Activated CD4-positive, alpha-beta T cell treated with anti-CD3 and anti-CD28 coated beads, Interleukin-2, amount 50 U/mL, for 1 hour (primary cell): Measurements from ENCODE around the gene TLX1.

Experiments used
- DNase-seq: peaks from one replicate; pipeline ENCODE4 v3.0.0-alpha.2; 2020

TLX1 gene

DNA sequence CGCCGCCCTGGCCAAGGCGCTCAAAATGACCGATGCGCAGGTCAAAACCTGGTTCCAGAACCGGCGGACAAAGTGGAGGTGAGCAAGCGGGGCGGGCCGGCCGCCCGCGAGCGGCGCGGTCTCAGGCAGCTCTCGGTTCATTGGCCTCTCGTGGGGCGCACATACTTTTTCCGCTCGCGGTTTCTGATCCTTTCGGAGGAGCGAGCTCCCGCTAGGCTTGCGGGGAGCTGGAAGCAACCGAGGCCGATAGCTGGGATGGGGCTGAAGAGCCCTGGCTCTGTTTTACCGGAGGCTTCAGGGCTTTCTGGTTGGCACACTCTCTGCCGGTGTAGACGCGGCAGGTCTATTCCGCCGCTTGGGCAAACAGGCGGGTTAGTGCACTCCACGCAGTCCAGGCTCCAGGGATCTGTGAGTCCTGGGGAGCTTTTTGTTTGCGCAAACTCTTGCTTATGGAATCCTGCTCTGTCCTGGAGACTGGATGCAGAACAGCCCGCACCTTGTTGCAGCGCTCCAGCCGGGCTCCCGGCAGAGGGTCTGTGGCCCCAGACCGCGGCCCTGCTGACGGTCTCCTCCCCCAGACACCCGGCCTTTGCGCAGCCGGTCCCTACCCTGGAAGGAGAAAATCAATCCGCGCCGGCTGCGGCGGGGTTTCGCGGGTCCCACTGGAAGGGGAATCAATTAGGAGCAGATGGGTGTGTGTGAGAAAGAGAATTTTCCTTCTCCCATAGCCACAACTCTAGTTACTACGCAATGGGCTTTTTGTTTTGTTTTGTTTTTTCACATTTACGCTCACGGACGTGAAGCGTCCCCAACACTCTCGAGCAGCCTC lies 3.4 kb downstream of the TLX1 start:
- DNase-seq: no peak

GRCh38 chr10:101135141-101136006 lies 4.3 kb downstream of the TLX1 start:
- DNase-seq: no peak

DNA sequence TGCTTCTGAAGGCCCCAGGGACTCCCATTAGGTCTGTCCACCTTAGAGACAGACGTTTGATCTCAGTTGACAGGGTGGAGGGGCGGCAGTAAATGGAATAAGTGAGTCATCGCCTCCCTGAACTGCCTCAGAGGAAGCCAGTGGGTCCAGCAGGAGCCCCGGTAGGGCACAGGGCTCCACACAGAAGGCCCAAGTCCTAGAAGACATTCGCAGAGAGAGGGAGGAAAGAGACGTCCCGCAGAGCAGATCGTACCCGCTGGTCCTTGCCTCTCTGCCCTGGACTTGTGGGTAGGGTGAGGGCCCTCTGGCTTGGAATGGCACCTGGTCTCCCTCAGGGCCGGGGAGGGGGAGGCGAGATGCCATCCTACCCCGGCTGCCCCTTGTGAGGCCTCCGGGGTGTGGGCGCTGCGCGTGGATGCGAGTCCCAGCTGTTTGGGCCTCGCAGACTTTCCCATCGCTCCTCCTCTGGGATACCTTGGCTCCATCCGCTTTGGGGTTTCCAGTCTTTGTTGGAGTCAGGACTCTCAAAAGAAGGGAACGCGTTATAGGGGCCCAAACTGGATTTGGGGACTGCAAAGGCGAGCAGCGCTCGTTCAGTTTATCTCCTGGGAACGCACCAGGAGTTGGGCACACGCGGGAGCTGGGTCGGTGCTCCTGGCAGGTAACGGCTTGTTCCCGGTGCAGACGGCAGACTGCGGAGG lies 5.1 kb downstream of the TLX1 start:
- no peak for DNase-seq

DNA sequence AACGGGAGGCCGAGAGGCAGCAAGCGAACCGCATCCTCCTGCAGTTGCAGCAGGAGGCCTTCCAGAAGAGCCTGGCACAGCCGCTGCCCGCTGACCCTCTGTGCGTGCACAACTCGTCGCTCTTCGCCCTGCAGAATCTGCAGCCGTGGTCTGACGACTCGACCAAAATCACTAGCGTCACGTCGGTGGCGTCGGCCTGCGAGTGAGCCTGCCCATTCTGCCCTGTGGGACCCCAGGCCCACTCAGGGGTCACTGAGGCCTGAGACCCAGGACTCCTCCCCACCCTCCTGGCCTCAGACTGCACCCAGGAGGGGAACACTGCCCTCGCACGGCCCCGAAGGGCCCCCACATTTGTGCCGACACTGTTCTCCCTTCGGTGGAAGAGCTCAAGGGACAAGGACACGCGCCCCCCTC lies 5.6 kb downstream of the TLX1 start:
- no peak for DNase-seq

DNA sequence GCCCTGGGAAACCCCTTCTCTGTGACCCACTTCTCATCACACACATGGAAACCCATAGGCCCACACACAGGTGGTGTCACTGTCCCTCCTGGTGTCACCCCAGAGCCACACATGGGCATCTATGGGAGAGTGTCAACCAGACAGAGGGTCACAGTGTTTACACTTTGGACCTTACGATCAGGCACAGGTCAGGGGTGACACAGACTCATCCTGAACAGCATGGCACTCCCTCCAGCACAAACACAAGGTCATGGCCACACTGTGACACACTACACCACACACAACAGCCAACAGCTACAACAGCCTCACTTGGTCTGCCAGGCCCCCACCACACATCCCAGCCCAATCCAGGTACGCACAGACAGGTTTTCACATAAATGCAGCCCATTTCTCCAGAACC lies 6.2 kb downstream of the TLX1 start:
- DNase-seq: no peak

- no peak for DNase-seq
Observed at GRCh38 chr10:101138788-101139420, 7.8 kb downstream of the TLX1 start.

- no peak for DNase-seq
Observed at GRCh38 chr10:101139421-101139911, 8.4 kb downstream of the TLX1 start.

GRCh38 chr10:101140084-101140949 lies 9.2 kb downstream of the TLX1 start:
- no peak for DNase-seq

- no peak for DNase-seq
Observed at GRCh38 chr10:101140950-101141615, 10.0 kb downstream of the TLX1 start.

DNA sequence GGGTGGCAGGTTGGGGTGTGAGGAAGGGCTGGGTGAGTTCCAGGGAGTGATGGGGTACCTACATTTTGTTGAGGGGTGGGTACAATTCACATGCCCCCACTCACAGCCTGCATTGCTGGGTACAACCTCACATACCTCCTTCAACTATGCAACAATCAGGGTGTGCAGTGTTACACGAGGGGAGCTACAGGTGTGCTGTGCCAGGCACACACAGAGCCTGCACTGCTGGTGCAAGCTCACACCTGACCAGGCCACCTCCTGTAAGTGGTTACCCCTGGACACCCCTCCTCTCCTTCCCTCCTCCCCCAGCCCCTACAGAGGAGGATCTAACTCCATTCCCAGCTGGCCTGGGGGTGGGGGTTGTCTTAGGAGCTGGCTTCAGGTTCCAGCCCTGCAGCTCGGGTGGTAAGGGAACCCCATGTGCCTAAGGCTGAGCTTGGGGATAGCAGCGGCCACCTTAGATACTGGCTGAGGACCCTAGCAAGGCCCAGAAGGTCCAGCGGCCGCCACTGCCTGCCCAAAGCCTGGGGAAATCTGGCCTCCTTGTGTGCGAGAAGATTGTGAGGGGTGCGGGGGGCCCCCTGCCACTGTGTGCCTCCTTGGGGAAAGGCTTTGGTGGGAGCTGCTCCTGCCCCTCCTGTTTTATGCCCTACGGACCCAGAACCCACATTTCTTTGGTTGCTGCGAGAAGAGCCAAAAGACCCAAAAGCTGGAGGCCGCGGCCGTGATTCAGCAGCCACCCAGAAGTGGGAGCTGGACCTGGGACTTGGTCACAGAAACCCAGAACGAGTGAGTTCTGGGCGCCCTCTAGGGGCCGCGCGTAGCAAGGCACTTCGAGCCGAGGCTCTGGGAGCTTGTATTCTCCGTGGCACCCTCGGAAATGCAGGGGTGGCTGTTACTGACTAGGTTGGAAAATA lies 10.8 kb downstream of the TLX1 start:
- DNase-seq: peak; percentile 82

DNA sequence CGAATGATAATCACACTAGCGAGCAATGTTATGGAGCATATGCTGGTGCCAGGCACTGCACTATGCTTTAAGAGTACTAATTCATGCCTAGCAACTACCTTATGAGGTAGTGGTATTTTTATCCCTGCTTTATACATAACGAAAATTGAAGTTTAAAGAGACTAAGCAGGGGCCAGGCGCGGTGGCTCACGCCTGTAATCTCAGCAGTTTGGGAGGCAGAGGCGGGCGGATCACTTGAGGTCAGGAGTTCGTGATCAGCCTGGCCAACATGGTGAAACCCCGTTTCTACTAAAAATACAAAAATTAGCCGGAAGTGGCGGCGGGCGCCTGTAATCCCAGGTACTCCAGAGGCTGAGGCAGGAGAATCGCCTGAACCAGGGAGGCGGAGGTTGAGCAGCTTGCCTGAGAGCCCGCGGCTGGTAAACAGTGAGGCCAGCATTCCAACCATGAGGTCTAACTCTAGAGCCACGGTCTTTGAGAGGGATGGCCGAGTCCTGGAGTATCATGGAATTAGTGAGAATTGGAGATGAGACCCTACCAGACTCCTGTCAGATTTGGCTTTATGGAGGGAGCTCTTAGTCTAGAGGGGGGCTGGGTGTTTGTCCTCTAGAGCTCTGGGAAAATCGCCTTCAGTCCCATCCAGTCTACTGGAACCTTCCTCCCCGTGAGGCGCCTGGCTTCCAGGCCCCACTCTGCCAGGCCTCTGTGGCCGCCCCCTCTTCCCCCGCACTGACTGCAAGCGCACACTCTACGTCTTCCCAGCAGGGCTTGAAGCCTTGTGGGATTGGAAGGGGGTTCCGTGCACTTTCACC lies 11.6 kb downstream of the TLX1 start:
- no peak for DNase-seq

GRCh38 chr10:101143345-101143630 lies 12.2 kb downstream of the TLX1 start:
- DNase-seq: no peak

GRCh38 chr10:101144053-101144452 lies 13.0 kb downstream of the TLX1 start:
- DNase-seq: no peak

- DNase-seq: no peak
Observed at GRCh38 chr10:101145145-101145544, 14.0 kb downstream of the TLX1 start.

GRCh38 chr10:101145750-101146391 lies 14.8 kb downstream of the TLX1 start:
- no peak for DNase-seq

- DNase-seq: no peak
Observed at GRCh38 chr10:101146392-101147251, 15.5 kb downstream of the TLX1 start.

DNA sequence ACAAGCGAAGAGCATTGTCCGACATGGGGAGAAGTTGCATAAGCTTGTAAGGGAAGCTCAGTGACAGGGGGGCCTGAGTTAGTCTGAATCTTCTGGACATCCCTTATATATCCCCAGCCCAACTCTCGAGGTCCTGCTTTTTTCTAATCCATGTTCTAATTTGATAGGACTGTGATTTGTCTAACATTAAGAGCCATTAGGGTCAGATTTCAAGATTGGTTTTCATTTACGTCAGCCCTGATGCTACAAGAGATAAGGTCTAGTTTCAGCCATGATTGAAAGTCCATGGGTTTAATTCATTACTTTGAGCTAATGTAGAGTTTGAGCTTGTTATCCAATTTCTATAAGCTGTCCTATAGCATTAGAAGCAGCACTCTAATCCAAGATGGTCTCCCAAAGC lies 20.3 kb downstream of the TLX1 start:
- no peak for DNase-seq

DNA sequence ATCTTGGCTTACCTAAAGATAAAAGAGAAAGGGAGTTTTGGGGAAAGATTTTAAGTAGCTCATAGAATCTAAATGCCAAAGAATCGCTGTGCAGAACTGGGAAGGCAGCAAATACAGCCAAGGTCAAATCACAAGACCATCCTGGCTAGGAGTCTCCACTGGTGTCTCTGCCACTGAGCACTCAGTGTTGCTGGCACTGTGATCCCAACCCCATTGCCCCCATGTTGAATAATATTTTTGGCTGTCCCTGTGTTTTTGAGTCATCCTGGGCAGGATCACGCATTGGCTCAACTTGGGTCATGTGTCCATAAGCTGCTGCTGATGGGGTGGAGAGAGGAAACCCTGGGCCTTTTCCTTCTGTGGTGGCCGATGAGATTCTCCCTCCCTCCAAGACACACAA lies 21.2 kb downstream of the TLX1 start:
- no peak for DNase-seq
